Stromal cell of bone marrow (primary cell): Measurements from ENCODE around the gene SIX1.

Source experiments
- DNase-seq: peaks from one replicate; pipeline ENCODE4 v3.0.0-alpha.2; 2012; ENCODE audit warnings: low read depth

Gene SIX1

GRCh38 chr14:60641742-60642269 lies 7.5 kb downstream of the SIX1 start:
- no peak for DNase-seq

- DNase-seq = no peak
These were observed 8.2 kb downstream of the SIX1 start for GRCh38 chr14:60640859-60641741.

- DNase-seq = no peak
These were observed 9.6 kb downstream of the SIX1 start for GRCh38 chr14:60639674-60640073.

- no peak for DNase-seq
These were observed 11.6 kb downstream of the SIX1 start for GRCh38 chr14:60637479-60638315.

GRCh38 chr14:60636879-60637478 lies 12.3 kb downstream of the SIX1 start:
- no peak for DNase-seq

- no peak for DNase-seq
These were observed 15.1 kb downstream of the SIX1 start for GRCh38 chr14:60634153-60634552.

- no peak for DNase-seq
These were observed 16.5 kb downstream of the SIX1 start for GRCh38 chr14:60632777-60633176.

GRCh38 chr14:60632257-60632656 lies 17.0 kb downstream of the SIX1 start:
- no peak for DNase-seq

- DNase-seq = no peak
These were observed 17.4 kb downstream of the SIX1 start for GRCh38 chr14:60631842-60632241.

- DNase-seq = no peak
These were observed 19.1 kb downstream of the SIX1 start for GRCh38 chr14:60630129-60630528.

GRCh38 chr14:60628892-60629291 lies 20.4 kb downstream of the SIX1 start:
- DNase-seq = no peak

GRCh38 chr14:60622917-60623257 lies 26.4 kb downstream of the SIX1 start:
- peak; percentile 81 for DNase-seq

- DNase-seq = peak; percentile 91
These were observed 26.9 kb downstream of the SIX1 start for GRCh38 chr14:60622210-60622916.

- no peak for DNase-seq
These were observed 27.9 kb downstream of the SIX1 start for GRCh38 chr14:60621386-60621785.

GRCh38 chr14:60618241-60618640 lies 31.0 kb downstream of the SIX1 start:
- DNase-seq = no peak

GRCh38 chr14:60616461-60616959 lies 32.8 kb downstream of the SIX1 start:
- DNase-seq = no peak

GRCh38 chr14:60602291-60602690 lies 47.0 kb downstream of the SIX1 start:
- DNase-seq = no peak

- DNase-seq = no peak
These were observed 49.5 kb downstream of the SIX1 start for GRCh38 chr14:60599727-60600126.

GRCh38 chr14:60596139-60596538 lies 53.1 kb downstream of the SIX1 start:
- no peak for DNase-seq

- DNase-seq = no peak
These were observed 55.2 kb downstream of the SIX1 start for GRCh38 chr14:60594062-60594461.
